Adipocyte (in vitro differentiated cells): ENCODE measurements around the gene TMEM86B.

Source experiments
- DNase-seq: peaks from one replicate; pipeline ENCODE4 v3.0.0-alpha.2; 2015; ENCODE audit warnings: low read depth
- H3K27me3 ChIP-seq: replicated peaks from 2 replicates; pipeline ENCODE4 v1.7.0; 2013; ENCODE audit warnings: mild to moderate bottlenecking, low read length, moderate library complexity; ENCODE audit not compliant: control insufficient read depth, insufficient read depth
- H3K36me3 ChIP-seq: 2 replicates; pipeline ENCODE4 v1.7.0; 2013; ENCODE audit warnings: low read length, mild to moderate bottlenecking, moderate library complexity; ENCODE audit not compliant: control insufficient read depth, insufficient read depth, severe bottlenecking
- H3K4me1 ChIP-seq: 2 replicates; pipeline ENCODE4 v1.7.0; 2013; ENCODE audit warnings: mild to moderate bottlenecking, low read length, moderate library complexity; ENCODE audit not compliant: control insufficient read depth, insufficient read depth
- H3K4me3 ChIP-seq: 2 replicates; pipeline ENCODE4 v1.7.0; 2013; ENCODE audit warnings: mild to moderate bottlenecking, low read length, moderate library complexity
- H3K9ac ChIP-seq: 2 replicates; pipeline ENCODE4 v1.7.0; 2013; ENCODE audit warnings: mild to moderate bottlenecking, low read length, moderate library complexity
- H3K9me3 ChIP-seq: 2 replicates; pipeline ENCODE4 v1.7.0; 2013; ENCODE audit warnings: mild to moderate bottlenecking, low read length, moderate library complexity; ENCODE audit not compliant: control insufficient read depth

Gene TMEM86B

DNA sequence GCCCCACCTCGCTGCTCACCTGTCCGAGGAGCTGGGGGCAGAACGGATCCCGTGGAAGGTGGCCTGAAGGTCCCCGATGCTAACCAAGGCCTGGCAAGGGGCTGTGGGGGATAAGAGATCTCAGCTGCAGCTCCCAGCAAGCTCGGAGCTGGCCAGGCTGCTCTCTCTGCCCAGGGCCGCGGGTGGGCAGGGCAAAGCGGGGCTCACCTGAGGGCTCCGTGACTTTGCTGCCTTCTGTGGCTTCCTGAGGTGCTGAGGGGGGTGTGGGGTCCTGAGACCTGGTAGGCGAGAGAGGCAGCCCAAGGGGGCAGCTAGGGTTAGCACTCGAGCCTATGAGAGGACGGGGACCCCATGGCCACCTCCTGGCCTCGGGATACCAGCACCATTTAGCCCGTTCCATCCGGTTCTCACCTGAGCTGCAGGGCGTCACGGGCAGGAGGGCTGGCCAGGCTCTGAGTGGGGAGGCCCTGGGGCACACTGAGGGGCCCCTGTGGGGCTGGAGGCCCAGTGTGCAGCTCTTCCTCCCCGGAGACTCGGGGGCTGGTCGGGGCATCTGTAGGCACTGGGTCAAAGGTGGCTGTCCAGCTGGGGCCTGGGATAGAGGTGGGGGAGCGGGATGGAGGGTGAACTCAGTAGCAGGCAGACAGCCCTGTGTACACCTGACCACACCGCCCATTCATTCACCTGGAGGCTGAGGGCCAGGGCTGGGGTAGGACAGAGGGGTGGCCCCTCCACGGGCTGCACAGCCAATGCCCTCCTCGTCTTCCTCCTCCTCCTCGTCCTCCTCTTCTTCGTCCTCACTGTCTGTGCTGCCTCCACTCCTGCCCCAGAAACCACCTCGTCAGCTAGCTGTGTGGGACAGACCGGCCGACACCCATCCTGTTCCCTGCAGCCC, 3.1 kb upstream of the TMEM86B start:
- Histone ChIP-seq H3K9me3 (no peaks in the 10 kb centered on the region), H3K36me3 (peaks cover 68% of the 10 kb centered on the region), H3K4me3 (no peak overlapping the region)

DNA sequence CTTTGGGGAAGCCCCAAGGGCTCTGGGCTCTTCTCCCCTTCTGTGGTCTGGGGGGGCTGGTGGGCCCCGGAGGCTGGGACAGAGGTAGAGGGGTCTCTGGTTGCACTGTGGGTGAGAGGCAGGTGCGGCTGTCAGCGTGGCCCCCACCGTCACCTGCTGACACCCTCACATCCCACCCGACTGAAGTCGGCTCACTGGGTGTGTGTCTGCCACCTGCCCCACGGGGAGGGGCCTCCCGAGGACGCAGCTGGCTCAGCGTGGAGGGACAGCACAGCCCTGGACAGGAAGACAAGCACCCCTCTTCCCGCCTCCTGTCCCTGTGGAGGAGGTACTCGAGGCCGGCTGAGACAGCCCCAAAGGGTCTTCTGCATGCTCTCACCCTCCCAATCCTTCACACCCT, 2.2 kb upstream of the TMEM86B start:
- Histone ChIP-seq H3K36me3 (peaks cover 61% of the 10 kb centered on the region), H3K27me3 (no peaks in the 10 kb centered on the region), H3K4me1 (no peaks in the 10 kb centered on the region), H3K9me3 (no peaks in the 10 kb centered on the region), H3K4me3 (no peak overlapping the region), H3K9ac (no peak overlapping the region)
- DNase-seq = no peak

More for the DNA sequence above, 3.1 kb upstream of the TMEM86B start:
- Histone ChIP-seq H3K4me1 (no peaks in the 10 kb centered on the region), H3K27me3 (no peaks in the 10 kb centered on the region), H3K9ac (no peak overlapping the region)
- DNase-seq = no peak

DNA sequence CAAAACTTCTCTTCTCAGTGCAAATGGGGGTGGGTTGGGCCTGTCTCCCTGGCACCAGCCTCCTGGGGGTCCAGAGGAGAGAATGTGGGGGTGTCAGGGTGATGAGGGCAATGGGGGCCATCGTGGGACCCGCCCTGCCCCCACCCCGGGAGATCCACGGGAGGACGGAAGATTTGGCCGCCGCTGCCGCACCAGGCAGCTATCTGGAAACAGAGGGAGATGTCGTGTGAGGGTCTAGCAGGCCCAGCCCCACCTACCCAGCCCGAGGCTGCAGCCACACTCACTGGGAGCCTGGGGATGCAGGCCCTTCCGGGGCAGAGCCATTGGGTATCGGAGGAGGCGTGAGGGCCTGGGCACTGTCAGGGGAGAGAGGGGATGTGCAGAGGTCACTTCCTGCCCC, 1.8 kb upstream of the TMEM86B start:
- no peaks in the 10 kb centered on the region for H3K4me1 ChIP-seq
- no peaks in the 10 kb centered on the region for H3K9me3 ChIP-seq
- no peak overlapping the region for H3K9ac ChIP-seq
- DNase-seq = no peak
- no peak overlapping the region for H3K4me3 ChIP-seq
- H3K27me3 ChIP-seq = no peaks in the 10 kb centered on the region
- H3K36me3 ChIP-seq = peaks cover 60% of the 10 kb centered on the region

DNA sequence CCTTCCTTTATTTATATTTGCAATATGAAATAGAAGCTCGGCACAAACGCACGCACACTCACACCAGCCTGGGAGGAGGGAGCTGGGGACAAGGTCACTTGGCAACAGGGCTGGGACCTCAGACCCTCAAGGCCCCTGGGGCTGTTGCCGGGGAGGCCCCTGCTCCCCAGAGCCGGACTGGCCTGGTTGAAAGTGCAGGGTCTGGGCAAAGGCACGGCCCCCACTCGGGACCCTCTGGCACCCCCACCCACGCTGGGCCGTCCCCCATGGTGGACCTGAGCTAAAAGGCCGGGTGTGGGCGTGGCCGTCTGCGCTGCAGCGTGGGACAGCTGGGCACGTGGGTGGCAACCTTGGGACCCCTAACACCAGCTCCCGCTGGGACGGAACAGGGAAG, 1.2 kb upstream of the TMEM86B start:
- no peaks in the 10 kb centered on the region for H3K4me1 ChIP-seq
- DNase-seq = no peak
- peaks cover 56% of the 10 kb centered on the region for H3K36me3 ChIP-seq
- H3K4me3 ChIP-seq = no peak overlapping the region
- no peaks in the 10 kb centered on the region for H3K27me3 ChIP-seq
- no peak overlapping the region for H3K9ac ChIP-seq
- no peaks in the 10 kb centered on the region for H3K9me3 ChIP-seq

DNA sequence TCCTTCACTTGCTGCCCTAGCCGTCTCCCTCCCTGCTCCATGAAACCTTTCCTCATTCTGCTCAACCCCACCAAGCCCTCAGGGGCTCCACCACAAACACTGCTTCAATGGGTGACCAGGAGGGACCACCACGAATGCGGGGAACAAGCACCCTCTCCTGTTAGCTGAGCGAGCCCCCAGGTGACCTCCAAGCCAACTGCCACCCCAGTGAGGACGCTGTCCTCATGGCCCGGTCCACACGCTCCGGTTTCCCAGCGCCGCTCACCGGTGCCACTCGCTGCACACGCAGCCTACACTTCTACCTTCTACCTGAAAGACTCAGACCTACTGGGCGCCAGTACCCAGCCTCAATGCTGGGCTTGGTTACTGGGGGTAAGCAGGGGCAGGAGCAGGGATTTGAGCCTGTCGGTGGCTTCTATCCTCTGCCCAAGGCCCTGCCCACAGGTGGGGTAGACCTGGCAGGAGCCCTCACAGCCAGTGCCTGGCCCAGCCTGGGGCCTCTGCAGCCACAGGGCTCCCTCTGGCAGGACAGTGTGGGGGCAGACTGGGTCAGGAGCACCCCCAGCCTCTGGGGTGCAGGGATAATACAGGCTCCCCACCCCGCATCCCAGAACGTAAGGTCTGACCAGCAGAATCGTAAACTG, 704 bp upstream of the TMEM86B start:
- Histone ChIP-seq H3K36me3 (peaks cover 51% of the 10 kb centered on the region), H3K9me3 (no peaks in the 10 kb centered on the region), H3K4me3 (no peak overlapping the region), H3K4me1 (no peaks in the 10 kb centered on the region), H3K9ac (no peak overlapping the region), H3K27me3 (no peaks in the 10 kb centered on the region)
- DNase-seq = no peak

DNA sequence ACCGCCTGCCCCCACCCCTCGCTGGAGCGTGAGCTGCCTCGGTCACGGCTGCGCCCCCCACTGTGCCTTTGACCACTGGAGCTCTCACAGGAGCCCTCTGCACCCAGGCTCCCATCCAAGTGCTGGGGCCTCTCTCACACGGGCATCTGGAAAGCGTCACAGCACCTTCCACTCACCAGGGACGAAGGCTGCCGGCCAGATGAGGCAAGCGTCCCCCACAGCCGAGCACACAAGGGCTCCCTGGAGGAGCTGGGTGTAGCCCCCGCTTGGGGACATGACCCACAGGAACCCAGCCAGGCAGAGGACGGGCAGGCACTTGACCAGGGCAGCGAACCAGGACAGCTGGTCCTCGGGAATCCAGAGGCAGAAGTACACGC, 560 bp downstream of the TMEM86B start:
- H3K9me3 ChIP-seq = no peaks in the 10 kb centered on the region
- DNase-seq = no peak
- H3K9ac ChIP-seq = no peak overlapping the region
- no peaks in the 10 kb centered on the region for H3K27me3 ChIP-seq
- H3K4me1 ChIP-seq = no peaks in the 10 kb centered on the region
- H3K4me3 ChIP-seq = no peak overlapping the region
- H3K36me3 ChIP-seq = peaks cover 38% of the 10 kb centered on the region

DNA sequence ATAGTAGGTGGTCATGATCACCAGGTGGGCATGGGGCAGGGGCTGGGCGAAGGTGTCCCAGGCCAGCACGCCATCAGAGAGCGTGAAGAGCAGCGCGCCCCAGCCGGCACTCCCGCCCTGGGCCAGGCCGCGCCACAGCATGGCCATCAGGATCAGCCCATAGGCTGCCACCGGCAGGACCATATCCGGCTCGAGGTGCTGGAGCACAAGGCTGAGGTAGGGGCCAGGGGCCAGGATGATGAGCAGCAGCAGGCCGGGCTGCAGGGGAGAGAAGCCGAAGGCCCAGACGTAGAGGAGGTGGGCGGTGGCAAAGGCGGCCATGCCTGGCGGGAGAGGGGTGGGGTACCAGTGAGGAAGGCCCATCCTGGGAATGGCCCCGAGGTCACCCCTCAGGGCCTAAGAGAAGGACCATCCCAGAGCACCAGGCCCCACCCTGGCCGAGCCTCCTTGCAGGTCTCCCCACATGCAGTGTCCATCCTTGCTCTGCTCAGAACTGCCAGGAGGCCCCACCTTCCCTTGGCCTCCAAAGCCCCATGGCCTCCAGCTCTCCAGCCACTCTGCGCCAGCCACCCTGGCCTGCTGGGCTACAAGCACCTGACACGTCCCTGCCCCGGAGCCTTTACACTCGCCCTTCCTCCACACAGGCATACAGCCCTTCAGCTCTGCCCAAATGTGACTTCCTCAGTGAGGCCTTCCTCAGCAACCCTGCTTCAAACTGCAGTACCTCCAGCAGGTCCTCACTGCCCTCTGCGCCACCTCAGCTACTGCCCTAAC, 1.1 kb downstream of the TMEM86B start:
- Histone ChIP-seq H3K36me3 (peaks cover 32% of the 10 kb centered on the region), H3K4me1 (no peaks in the 10 kb centered on the region)
- no peak for DNase-seq

DNA sequence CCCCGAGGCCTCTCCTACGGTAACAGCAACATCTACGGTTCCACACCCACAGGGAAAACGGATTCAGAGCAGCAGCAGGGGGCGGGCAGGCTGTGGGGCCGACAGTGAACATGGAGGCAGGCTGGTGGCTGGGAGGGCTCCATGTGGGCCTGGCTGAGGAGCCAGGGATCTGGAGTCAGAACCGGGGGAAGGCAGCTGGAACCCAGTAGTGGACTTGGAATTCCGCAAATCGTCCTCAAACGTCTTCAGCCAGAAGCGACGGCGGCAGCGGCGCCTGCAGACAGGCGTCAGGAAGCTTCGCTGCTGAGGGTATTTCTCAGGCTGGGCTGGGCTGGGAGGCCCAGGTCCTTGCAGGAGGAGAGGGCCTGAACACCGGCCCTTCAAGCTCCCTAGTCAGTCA, 1.8 kb downstream of the TMEM86B start:
- Histone ChIP-seq H3K27me3 (no peaks in the 10 kb centered on the region), H3K36me3 (peaks cover 26% of the 10 kb centered on the region), H3K9me3 (no peaks in the 10 kb centered on the region), H3K4me1 (no peaks in the 10 kb centered on the region), H3K4me3 (no peak overlapping the region), H3K9ac (no peak overlapping the region)
- DNase-seq = no peak

More for the DNA sequence above, 1.1 kb downstream of the TMEM86B start:
- no peaks in the 10 kb centered on the region for H3K27me3 ChIP-seq
- no peak overlapping the region for H3K9ac ChIP-seq
- H3K4me3 ChIP-seq = no peak overlapping the region
- H3K9me3 ChIP-seq = no peaks in the 10 kb centered on the region

DNA sequence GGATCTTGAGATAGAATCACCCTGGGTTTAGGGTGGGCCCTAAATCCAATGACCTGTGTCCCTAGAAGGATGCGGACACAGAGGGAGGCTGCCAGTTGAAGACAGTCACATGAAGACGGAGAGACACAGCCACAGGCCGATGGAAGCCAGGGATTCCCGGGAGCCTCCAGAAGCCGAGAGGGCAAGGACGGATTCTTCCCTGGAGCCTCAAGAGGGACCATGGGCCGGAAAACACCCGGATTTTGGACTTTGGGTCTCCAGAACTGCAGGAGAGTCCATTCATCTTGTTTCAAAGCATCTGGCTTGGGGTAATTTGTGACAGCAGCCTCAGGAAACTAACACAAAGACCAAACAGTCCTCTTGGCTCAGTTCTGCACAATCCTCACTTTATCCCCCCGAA, 2.3 kb downstream of the TMEM86B start:
- Histone ChIP-seq H3K9me3 (no peaks in the 10 kb centered on the region), H3K4me1 (no peaks in the 10 kb centered on the region), H3K27me3 (no peaks in the 10 kb centered on the region), H3K4me3 (no peak overlapping the region), H3K9ac (no peak overlapping the region), H3K36me3 (peaks cover 21% of the 10 kb centered on the region)
- DNase-seq = no peak

DNA sequence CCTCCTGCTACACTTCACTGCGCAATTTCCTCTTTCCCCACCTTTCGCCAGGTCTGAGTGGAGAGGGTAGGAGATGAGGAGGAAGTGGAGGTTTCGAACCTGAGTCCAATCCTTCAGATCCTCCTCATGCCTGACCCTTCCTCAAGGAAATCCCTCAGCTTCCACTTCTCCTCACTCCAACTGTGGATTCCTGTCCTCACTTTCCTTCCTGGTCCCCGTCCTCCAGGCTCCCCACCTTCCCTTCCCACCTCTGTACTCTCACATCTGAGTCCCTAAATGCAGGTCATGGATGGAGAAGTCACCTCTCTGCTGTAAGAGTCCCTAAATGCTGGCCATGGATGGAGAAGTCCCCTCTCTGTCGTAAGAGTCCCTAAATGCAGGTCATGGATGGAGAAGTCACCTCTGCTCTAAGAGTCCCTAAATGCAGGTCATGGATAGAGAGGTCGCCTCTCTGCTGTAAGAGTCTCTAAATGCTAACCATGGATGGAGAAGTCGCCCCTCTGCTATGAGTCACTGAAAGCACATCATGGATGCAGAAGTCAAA, 3.1 kb downstream of the TMEM86B start:
- Histone ChIP-seq H3K4me1 (no peaks in the 10 kb centered on the region), H3K36me3 (peaks cover 14% of the 10 kb centered on the region), H3K4me3 (no peak overlapping the region), H3K9me3 (no peaks in the 10 kb centered on the region), H3K9ac (no peak overlapping the region), H3K27me3 (no peaks in the 10 kb centered on the region)
- no peak for DNase-seq
